Chondrocyte (in vitro differentiated cells): ENCODE results near the gene EFCAB12. TPM values are rescaled to one million over a fixed set of nuclear protein-coding genes. Genes with fewer than 3 reads are reported as not detected.

Experiments used
- DNase-seq: peaks from one replicate; pipeline ENCODE4 v3.0.0; 2021; ENCODE audit warnings: mixed read lengths, low spot score
- H3K27ac Mint-ChIP-seq: one replicate; pipeline ENCODE4 v1.8.0; 2021; ENCODE audit warnings: mild to moderate bottlenecking, moderate library complexity, mixed read lengths; ENCODE audit not compliant: unreplicated experiment
- H3K27me3 Mint-ChIP-seq: 2 replicates; pipeline ENCODE4 v1.8.0; 2021; ENCODE audit warnings: low read depth, mixed read lengths
- H3K36me3 Mint-ChIP-seq: 2 replicates; pipeline ENCODE4 v1.8.0; 2021; ENCODE audit warnings: low read depth, mixed read lengths
- H3K4me1 Mint-ChIP-seq: 2 replicates; pipeline ENCODE4 v1.8.0; 2021; ENCODE audit warnings: low read depth, mild to moderate bottlenecking, mixed read lengths
- H3K4me3 Mint-ChIP-seq: one replicate; pipeline ENCODE4 v1.8.0; 2021; ENCODE audit warnings: mild to moderate bottlenecking, moderate library complexity, mixed read lengths; ENCODE audit not compliant: unreplicated experiment
- H3K9me3 Mint-ChIP-seq: 2 replicates; pipeline ENCODE4 v1.8.0; 2021; ENCODE audit warnings: low read depth, mixed read lengths
- total RNA-seq: library from RNA; stranded (reverse); gene quantifications from 3 replicates; pipeline ENCODE4 v1.2.1, GENCODE V29; 2021
- TF ChIP-seq, protein P1 (sequence below): fragments of 200-600 bp; sonication (generic); IDR thresholded peaks from 2 replicates; pipeline ENCODE4 v1.5.0; 2021; ENCODE audit warnings: antibody characterized with exemption, mild to moderate bottlenecking, moderate library complexity

EFCAB12 gene
- total RNA-seq, 1 donor from 2014 or later = not detected

DNA sequence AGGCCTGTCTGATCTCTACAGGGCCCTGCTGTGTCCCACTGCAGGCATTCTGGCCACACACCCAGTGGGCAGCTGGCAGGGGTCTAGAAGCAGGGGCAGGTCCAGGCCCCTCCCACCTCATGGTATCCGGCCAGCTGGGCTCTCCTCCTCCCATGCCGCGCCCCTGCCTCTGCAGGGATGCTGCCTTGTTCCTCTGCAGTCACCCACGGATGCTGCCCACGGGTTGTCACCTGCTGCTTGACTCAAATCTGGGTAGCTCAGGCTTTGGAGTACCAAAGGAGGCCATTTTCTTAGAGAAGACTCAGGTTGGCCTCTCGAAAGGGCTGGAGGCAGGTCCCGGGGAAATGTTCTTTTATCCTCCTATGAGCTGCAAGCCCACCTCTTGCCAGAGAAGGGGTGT lies 25.0 kb downstream of the EFCAB12 start:
- H3K9me3 Mint-ChIP-seq = no peaks in the 10 kb centered on the region
- TF ChIP-seq, protein P1, sequence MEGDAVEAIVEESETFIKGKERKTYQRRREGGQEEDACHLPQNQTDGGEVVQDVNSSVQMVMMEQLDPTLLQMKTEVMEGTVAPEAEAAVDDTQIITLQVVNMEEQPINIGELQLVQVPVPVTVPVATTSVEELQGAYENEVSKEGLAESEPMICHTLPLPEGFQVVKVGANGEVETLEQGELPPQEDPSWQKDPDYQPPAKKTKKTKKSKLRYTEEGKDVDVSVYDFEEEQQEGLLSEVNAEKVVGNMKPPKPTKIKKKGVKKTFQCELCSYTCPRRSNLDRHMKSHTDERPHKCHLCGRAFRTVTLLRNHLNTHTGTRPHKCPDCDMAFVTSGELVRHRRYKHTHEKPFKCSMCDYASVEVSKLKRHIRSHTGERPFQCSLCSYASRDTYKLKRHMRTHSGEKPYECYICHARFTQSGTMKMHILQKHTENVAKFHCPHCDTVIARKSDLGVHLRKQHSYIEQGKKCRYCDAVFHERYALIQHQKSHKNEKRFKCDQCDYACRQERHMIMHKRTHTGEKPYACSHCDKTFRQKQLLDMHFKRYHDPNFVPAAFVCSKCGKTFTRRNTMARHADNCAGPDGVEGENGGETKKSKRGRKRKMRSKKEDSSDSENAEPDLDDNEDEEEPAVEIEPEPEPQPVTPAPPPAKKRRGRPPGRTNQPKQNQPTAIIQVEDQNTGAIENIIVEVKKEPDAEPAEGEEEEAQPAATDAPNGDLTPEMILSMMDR = no peak
- H3K36me3 Mint-ChIP-seq = no peaks in the 10 kb centered on the region
- no peak overlapping the region for H3K4me3 Mint-ChIP-seq
- H3K27ac Mint-ChIP-seq = no peak overlapping the region
- DNase-seq = no peak
- H3K4me1 Mint-ChIP-seq = peaks cover 6% of the 10 kb centered on the region
- H3K27me3 Mint-ChIP-seq = no peaks in the 10 kb centered on the region

DNA sequence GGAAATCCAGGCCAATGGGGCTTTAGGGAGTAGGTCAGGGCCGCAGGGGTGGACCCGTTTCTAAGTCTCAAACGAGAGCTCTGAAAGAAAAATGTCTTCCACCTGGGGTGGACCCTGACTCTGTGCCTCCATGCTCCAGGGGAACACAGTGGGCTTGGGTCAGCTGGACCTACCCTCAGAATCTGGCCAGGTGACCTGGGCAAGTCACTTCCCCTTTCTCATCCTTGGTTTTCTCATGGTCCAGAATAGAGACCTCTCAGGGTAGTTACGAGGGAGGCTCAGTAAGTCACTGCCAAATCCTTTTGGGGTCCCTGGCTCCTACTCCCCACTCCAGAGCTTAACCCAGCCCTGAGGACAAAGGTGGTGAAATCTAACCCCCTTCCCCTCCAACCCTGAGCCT lies 25.8 kb downstream of the EFCAB12 start:
- Mint-ChIP-seq H3K27ac (no peak overlapping the region), H3K27me3 (no peaks in the 10 kb centered on the region), H3K36me3 (no peaks in the 10 kb centered on the region), H3K4me3 (no peak overlapping the region), H3K9me3 (no peaks in the 10 kb centered on the region), H3K4me1 (peaks cover 14% of the 10 kb centered on the region)
- DNase-seq = no peak
- TF ChIP-seq, protein P1 = no peak

DNA sequence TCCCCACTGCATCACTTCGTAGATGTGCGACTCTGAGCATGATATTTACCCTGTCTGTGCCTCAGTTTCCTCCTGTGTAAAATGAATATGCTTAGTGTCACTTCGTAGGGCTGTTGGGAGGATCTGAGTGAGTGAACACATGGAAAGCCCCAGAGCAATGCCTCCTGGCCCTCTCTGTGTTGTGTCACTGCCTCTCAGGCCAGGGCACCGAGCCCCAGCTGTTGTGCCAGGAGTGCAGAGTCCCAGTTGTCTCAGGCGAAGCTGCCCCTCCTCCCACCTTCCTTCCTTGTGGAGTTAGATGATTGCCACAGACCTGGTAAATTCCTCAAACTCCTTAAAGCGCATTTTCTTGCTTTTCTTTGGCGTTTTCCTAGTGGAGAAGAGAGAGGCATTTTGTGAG lies 26.2 kb downstream of the EFCAB12 start:
- no peaks in the 10 kb centered on the region for H3K27me3 Mint-ChIP-seq
- H3K4me3 Mint-ChIP-seq = no peak overlapping the region
- no peak overlapping the region for H3K27ac Mint-ChIP-seq
- no peak for DNase-seq
- TF ChIP-seq, protein P1 = no peak
- no peaks in the 10 kb centered on the region for H3K9me3 Mint-ChIP-seq
- no peaks in the 10 kb centered on the region for H3K36me3 Mint-ChIP-seq
- H3K4me1 Mint-ChIP-seq = peaks cover 18% of the 10 kb centered on the region

DNA sequence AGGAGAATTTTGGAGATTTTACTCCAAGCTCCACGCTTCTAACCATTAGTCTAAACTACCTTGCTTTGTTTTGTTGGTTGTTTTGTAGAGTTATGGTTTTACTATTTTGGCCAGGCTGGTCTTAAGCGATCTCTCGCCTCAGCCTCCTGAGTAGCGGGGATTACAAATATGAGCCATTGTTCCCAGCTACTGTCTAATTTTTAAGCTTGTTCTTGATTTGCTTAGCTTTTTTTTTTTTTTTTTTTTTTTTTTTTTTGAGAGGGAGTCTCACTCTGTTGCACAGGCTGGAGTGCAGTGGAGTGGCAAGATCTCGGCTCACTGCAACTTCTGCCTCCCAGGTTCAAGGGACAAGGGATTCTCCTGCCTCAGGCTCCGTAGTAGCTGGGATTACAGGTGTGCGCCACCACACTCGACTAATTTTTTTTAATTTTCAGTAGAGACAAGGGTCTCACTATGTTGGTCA lies 28.5 kb downstream of the EFCAB12 start:
- no peaks in the 10 kb centered on the region for H3K27me3 Mint-ChIP-seq
- peak overlapping the region; percentile 98 for H3K4me3 Mint-ChIP-seq
- TF ChIP-seq, protein P1 = peak; percentile 42
- DNase-seq = no peak
- H3K36me3 Mint-ChIP-seq = no peaks in the 10 kb centered on the region
- peaks cover 24% of the 10 kb centered on the region for H3K4me1 Mint-ChIP-seq
- peak overlapping the region; percentile 91 for H3K27ac Mint-ChIP-seq
- H3K9me3 Mint-ChIP-seq = no peaks in the 10 kb centered on the region

DNA sequence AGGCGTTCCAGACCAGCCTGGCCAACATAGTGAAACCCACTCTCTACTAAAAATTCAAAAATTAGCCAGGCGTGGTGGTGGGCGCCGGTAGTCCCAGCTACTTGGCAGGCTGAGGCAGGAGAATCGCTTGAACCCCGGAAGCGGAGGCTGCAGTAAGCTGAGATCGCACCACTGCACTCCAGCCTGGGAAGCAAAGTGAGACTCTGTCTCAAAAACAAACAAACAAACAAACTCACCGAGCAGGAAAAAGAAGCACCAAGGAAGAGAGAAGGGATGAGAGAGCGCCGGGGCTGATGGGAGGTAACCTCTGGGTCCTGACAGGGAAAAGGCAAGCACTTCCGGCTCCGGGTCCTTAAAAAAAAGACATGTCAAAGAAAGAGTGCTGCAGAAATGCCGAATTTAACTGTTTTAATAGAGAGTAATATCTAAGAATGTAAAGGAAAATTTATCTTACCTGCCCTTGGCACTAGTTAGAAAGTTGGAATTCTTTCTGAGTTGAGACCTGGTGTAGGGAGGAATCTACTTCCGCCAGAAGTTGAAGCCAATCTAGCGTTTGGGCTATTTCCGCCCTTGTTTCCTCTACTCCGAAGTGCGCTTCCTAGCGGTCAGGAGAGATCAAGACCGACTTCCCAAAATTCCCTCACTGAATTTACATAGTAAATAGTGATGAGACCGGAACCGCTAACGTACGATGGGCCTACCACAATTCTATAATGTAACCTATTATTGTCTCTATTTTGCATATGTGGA lies 29.1 kb downstream of the EFCAB12 start:
- H3K4me3 Mint-ChIP-seq = peak overlapping the region; percentile 98
- H3K4me1 Mint-ChIP-seq = peaks cover 24% of the 10 kb centered on the region
- peak overlapping the region; percentile 91 for H3K27ac Mint-ChIP-seq
- H3K36me3 Mint-ChIP-seq = no peaks in the 10 kb centered on the region
- H3K9me3 Mint-ChIP-seq = no peaks in the 10 kb centered on the region
- H3K27me3 Mint-ChIP-seq = no peaks in the 10 kb centered on the region
- TF ChIP-seq, protein P1 = peak; percentile 87
- DNase-seq = no peak
